Activated T-cell treated with anti-CD3 and anti-CD28 coated beads, Interleukin-2, amount 50 U/mL, for 48 hours (primary cell): Measurements from ENCODE around the gene FAM180B.
"Not testable (repeated sequence)": the region's sequence is repeated elsewhere in the genome, so short reads cannot be mapped to it uniquely, and the experiment has no call there.

Source experiments
- DNase-seq, 2 experiments: peaks; one replicate each; pipeline ENCODE4 v3.0.0-alpha.2; 2020

The FAM180B gene

DNA sequence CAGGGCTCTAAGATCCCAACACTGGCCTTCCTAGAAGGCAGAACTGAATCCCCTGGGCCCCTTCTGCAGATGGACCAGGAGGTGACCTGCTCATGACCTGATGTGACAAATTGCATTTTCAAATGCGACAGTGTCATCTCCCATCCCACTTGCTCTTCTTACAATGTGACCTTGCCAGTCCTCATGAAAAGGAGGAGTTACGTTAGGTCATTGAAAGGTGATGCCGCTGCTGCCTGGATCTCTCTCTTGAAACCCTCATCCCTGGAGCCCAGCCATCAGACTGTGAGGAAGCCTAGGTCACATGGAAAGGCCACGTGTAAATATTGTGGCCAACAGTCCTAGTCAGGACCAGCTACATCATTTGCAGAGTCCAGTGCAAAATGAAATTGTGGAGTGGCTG is 13.4 kb downstream of the FAM180B start:
- DNase-seq, result no peak

DNA sequence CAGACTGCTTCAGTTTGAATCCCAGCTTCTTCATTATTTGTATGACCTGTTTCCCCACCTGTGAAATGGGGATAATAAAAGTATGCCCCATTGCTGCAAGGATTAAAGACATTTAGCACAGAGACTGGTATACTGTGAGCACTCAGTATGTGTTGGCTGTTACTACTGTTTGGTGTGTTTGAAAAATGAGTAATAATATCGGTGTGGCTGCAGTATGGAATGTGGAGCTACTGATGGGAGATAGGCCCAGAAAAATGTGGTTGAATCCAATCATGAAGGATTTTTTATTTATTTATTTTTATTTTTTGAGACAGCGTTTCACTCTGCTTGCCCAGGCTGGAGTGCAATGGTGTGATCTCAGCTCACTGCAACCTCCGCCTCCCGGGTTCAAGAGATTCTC is 16.8 kb downstream of the FAM180B start:
- no peak for DNase-seq

DNA sequence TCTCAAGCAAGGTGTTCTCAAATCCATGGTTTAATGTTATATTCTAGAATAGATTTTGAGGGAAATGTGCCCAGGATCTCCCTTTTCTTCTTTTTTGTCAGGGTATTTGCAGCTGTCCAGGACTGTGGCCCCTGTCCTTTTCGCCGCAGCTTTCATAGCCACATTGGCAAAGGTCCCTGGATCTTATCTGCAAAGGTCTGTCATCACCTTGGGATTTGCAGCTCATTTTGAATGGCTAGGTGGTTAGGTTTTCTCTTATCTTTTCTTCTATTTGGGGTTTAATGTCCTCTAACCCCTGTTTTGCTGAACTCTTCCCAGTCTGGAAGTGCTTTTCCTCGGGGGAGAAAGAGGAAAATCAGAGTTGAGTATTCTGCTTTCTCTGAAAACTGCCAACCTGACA is 19.4 kb downstream of the FAM180B start:
- no peak for DNase-seq

DNA sequence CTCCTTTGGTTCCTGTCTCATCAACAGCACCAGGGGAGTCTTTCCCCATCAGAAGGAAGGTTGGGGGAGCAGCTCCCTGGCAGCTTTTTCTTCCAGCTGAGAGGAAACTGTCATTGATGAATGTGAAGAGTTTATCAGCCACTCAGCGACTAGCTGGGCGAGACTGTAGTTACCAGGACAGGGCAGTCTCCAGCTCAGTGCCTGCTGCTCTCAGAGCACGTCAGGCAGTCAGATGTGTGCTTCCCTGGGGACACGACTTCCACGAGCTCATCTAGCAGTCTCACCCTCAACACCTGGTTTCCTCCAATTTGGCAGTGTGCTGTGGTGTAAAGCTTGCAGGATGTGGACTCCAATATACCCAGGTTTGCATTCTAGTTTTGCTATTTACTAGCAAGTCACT is 20.3 kb downstream of the FAM180B start:
- DNase-seq, result no peak

DNA sequence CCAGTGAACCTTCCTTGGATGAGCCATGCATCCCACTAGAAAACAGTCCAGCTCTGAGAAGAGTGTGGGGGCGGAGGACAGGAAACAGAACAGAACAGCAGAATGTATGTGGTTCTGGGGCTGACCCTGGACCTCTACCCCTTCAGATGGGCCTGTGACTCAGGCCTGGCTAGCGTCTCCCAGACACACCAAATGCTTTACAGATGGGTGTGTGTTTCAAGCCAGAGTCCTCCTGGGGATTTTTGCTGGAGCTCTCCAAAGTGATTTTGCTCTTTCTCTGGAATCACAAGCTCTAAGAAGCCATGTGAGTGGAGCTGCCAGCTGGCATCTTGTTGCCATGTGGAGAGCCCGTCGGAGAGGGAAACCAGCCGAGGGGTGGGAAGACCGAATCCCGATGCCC is 20.9 kb downstream of the FAM180B start:
- no peak for DNase-seq

DNA sequence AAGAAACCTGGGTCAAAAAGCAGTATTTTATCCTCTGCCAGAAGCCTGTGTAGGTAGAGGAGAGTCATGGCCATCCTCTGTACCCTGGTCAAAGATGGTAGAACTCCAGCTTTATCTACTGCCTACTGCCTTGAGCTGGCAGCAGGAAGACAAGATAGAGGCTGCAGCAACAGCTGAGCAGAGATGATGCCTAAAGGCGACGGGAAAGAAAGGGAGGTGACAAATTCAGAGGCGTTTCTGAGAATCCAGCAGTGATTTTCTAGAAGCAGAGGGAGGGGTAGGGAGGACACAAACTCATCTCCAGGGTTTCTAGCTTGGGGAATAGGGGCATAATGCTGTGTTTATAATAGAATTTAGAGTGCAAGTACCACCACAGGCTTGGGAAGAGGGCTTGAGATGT is 23.2 kb downstream of the FAM180B start:
- DNase-seq, result no peak

DNA sequence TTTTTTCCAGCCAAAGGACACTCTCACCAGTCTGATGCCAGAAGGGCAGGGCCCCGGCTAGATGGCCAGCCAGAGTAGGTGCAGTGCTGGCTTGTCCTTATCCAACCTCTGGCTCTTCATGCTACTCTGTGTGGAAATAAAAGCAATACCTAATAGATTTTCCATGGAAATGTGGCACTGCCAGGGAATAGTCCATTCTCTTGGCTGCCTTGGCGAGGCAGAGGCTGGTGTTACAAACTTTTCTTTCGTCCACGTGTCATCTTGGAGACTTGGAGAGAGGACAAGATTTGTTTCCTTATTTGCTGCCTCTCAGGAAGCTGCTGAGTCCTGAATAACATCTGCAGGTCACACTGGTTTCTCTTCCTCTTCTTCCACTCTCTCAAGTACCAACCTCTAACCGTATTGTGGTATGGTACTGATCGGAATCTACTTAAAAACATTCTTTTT is 24.9 kb downstream of the FAM180B start:
- DNase-seq, result no peak

DNA sequence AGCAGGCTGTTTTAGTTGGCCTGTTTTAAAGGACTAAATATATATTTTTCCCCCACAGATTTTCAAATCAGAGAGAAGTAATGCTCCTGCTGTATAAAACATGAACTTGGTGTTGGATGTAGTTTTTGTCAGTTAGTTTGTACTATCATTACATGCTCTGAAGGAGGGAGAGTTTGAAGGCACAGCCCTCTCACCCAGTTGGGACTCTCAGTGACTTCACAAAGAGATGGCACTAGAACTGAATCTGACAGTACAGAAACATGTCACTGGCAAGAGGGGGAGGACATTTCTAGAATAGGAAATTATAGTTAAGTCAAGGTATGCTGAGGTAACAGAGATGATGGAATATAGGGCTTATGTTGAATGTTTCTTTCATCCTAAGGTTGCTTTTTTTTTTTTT is 28.8 kb downstream of the FAM180B start:
- DNase-seq, result no peak

DNA sequence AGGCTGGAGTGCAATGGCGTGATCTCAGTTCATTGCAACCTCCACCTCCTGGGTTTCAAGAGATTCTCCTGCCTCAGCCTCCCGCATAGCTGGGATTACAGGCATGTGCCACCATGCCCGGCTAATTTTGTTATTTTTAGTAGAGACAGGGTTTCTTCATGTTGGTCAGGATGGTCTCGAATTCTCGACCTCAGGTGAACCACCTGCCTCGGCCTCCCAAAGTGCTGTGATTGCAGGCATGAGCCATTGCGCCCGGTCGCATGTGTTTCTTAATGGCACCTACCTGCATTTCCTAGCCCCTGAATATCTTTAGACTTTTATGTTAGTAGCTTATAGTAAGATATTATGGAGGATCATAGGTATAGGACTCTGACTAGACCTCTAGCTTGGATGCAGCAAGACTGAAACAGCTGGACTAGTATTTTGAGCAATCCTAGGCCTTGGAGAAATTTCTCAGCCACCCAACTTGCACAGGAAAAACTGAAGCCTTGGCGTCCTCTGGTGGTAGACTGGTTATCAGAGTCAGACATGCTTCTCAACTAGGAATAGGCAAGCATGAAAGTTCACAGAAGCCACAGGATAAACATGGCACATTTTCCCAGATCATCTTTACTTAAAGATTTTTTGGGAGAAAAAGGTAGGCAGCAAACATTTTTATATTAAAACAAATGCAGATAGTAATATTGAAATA is 30.4 kb downstream of the FAM180B start:
- DNase-seq, result no peak

DNA sequence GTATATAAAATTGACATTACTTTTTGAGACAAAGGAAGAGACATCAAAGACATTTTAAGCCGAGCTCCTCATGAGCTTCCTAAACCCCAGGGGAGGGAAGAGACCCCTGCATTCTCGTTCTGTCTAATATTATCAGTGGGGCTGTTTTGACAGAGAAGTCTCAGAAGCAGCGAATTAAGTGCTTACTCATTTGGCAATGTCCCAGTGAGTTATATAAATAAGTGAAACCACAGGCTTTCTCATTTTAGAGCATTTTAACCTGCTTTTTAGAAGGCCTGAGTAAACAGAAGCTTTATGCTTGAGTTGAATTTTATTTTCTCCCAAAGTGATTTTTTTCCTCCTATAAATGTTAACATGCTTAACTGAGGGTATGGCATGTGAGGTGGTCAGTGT is 30.9 kb downstream of the FAM180B start:
- DNase-seq, result no peak

DNA sequence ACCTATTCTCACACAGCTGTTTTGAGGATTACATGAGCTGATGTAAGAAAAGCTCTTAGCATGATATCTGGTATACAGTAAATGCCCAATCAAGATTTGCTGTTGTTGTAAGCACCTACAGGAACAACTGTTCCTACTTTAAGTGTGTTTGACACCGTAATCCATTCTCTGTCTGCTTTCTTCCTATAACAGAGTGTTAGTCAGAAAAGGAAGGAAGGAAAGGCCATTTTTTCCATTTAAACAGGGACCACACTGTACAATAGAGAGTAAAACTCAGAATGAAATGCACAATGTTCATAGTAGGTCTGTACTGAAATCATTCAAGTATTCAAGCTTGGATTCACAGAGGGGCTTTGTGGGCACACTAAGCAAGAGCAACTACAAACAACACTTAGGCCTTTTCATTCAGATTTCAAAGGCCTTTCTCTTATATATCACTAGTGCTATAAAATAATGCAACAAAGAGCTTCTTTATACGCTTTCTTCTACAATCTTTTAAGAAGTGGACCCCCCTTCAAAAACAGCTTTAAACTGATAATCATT is 34.4 kb downstream of the FAM180B start:
- no peak for DNase-seq

DNA sequence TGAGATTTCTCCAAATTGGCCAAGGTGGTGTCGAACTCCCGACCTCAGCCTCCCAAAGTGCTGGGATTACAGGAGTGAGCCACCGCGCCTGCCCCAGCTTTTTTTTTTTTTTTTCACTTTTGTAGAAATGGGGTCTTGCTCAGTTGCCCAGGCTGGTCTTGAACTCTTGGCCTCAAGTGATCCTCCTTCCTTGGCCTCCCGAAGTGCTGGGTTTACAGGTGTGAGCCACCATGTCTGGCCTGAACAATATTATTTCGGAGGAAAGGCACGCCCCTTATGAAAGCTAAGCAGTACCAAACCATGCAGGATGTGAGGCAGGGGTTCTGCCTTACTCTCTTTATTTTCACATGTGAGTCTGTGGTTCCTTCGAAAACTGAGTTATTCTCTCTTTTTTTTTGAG is 39.8 kb downstream of the FAM180B start:
- no peak for DNase-seq

DNA sequence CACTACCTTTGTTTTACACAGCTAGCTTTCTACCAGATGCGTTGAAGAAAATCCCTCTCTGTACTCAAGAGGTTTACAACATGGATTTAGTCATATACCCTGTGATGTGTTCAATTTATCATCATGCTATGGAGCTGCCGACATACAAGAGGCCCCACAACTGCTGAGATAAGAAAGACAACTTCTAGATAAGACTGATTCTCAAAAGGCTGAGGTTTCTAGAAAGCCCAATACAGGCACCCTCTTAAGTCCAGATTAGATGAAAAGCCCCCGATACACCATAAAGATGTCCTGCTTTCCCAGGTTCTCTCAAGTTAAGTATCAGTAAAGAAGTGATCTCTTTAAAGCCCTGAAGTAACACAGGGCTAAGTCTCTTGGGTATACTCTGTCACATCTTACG is 41.5 kb downstream of the FAM180B start:
- DNase-seq, result no peak

DNA sequence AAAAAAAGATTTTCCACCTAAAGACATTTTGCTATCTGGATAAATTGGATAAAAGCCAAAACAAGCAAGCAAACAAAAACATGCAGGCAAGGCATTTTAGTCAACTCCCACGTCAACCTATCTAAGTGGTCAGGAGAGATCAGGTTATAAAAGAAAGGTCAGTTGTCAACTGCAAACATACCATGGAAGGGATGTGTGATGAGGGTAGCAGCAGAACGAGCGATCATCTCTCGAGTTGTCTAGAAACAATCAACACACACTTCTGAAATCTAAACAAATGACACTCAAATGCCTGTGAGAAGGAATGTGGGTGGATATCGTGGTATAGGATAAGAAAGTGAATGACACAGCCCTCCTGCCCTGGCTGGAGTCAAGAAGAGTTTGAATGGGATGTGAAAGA is 45.0 kb downstream of the FAM180B start:
- DNase-seq, result no peak

DNA sequence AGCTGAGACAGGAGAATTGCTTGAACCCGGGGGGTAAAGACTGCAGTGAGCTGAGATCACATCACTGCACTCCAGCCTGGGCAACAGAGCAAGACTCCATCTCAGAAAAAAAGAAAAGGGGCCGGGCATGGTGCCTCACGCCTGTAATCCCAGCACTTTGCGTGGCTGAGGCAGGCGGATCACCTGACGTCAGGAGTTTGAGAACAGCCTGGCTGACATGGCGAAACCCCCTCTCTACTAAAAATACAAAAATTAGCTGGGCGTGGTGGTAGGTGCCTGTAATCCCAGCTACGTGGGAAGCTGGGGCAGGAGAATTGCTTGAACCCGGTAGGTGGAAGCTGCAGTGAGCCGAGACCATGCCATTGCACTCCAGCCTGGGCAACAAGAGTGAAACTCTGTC is 49.9 kb downstream of the FAM180B start:
- not testable (repeated sequence) for DNase-seq
